ENCODE results near the gene PUS10. TPM values are rescaled to one million over a fixed set of nuclear protein-coding genes. Genes with fewer than 3 reads are reported as not detected.

PUS10 gene
- total RNA-seq, 1 experiment from 2014 or later: 5.2 TPM

- H3K36me3 ChIP-seq (ENCODE audit: control insufficient read depth, insufficient read depth, low read length): peaks cover 11% of the 10 kb centered on the region; the same call in 1 of the 2 replicates
- H3K4me3 ChIP-seq (ENCODE audit: low read depth in 2 of 2, low read length in 2 of 2): no peak overlapping the region
- no peaks in the 10 kb centered on the region for H3K9me3 ChIP-seq (ENCODE audit: control insufficient read depth, insufficient read depth, low read depth, low read length)
- DNase-seq (ENCODE audit: low read depth, low spot score) (no peak), ATAC-seq (no peak)
- TF ChIP-seq TCF7L2 (IDR thresholded peaks at IDR 0.05; ENCODE audit: low read depth, low read length): no peak
- no peak for TF ChIP-seq REST (IDR thresholded peaks at IDR 0.05; ENCODE audit: insufficient read depth in 1 of 2, low read depth in 2 of 2, low read length in 1 of 2)
- no peak for TF ChIP-seq CTCF (IDR thresholded peaks at IDR 0.05)
- TF ChIP-seq POLR2AphosphoS5 (IDR thresholded peaks at IDR 0.05; ENCODE audit: low read depth, low read length): no peak
- no peak for TF ChIP-seq SIN3A (IDR thresholded peaks at IDR 0.05; ENCODE audit: borderline replicate concordance, insufficient read depth, low read depth, low read length)
- no TSS peak for BruUV-seq (replicated peaks)
- ChIA-PET POLR2A (no interaction called here), CTCF (interaction anchor here (0.6 kb wide), 1 partner anchor 272 kb away, joined by 4 read pairs; no protein-coding TSS in a partner anchor)
- H3K4me1 ChIP-seq (ENCODE audit: control insufficient read depth, insufficient read depth, low read length): no peaks in the 10 kb centered on the region
- no peak overlapping the region for H3K27ac ChIP-seq (ENCODE audit: low read length)
- in situ Hi-C loops (cut with HindIII; ENCODE audit: low pct_unique_long_range_greater_than_20kb, low sequenced_read_pairs): no loop called here
- intact Hi-C loops (cut with micrococcal nuclease; ENCODE audit: unreplicated experiment): no loop called here
- no peaks in the 10 kb centered on the region for H3K27me3 ChIP-seq (ENCODE audit: control insufficient read depth, insufficient read depth, low read length)
Measured at GRCh38 chr2:60925994-60926740, 91.9 kb downstream of the PUS10 start.

- no peaks in the 10 kb centered on the region for H3K9me3 ChIP-seq (ENCODE audit: control insufficient read depth, insufficient read depth, low read depth, low read length)
- H3K27me3 ChIP-seq (ENCODE audit: control insufficient read depth, insufficient read depth, low read length): no peaks in the 10 kb centered on the region
- H3K27ac ChIP-seq (ENCODE audit: low read length): no peak overlapping the region
- in situ Hi-C loops (cut with HindIII; ENCODE audit: low pct_unique_long_range_greater_than_20kb, low sequenced_read_pairs): no loop called here
- ChIA-PET POLR2A (no interaction called here), CTCF (no interaction called here)
- TF ChIP-seq POLR2AphosphoS5 (IDR thresholded peaks at IDR 0.05; ENCODE audit: low read depth, low read length) (no peak), REST (IDR thresholded peaks at IDR 0.05; ENCODE audit: insufficient read depth in 1 of 2, low read depth in 2 of 2, low read length in 1 of 2) (no peak), SIN3A (IDR thresholded peaks at IDR 0.05; ENCODE audit: borderline replicate concordance, insufficient read depth, low read depth, low read length) (no peak), TCF7L2 (IDR thresholded peaks at IDR 0.05; ENCODE audit: low read depth, low read length) (no peak), CTCF (IDR thresholded peaks at IDR 0.05) (no peak)
- no TSS peak for BruUV-seq (replicated peaks)
- H3K4me3 ChIP-seq (ENCODE audit: low read depth in 2 of 2, low read length in 2 of 2): no peak overlapping the region
- H3K4me1 ChIP-seq (ENCODE audit: control insufficient read depth, insufficient read depth, low read length): no peaks in the 10 kb centered on the region
- intact Hi-C loops (cut with micrococcal nuclease; ENCODE audit: unreplicated experiment): no loop called here
- DNase-seq (ENCODE audit: low read depth, low spot score) (no peak), ATAC-seq (no peak)
- no peaks in the 10 kb centered on the region for H3K36me3 ChIP-seq (ENCODE audit: control insufficient read depth, insufficient read depth, low read length)
Measured at GRCh38 chr2:60907329-60907728, 110.7 kb downstream of the PUS10 start.
